SK-N-SH (cell line): ENCODE data around the gene MEIOC. TPM values are rescaled to one million over a fixed set of nuclear protein-coding genes. Genes with fewer than 3 reads are reported as not detected.

Experiments
- CTCF ChIA-PET: fragments of 300-600, 350-600 bp; formaldehyde crosslinking; extraction: SDS; loops from one replicate; lab custom pipeline; 2021; lab: Yijun Ruan, JAX
- POLR2A ChIA-PET: fragments of 350-600 bp; sonication (Branson Sonifier 250); formaldehyde crosslinking; extraction: SDS; loops from one replicate; lab custom pipeline; 2020; ENCODE audit warnings: antibody characterized with exemption, inconsistent platforms; lab: Yijun Ruan, JAX
- DNase-seq: peaks from one replicate; pipeline ENCODE4 v3.0.0; 2012
- H2AFZ ChIP-seq: fragments of 200-600 bp; sonication (generic); 2 replicates; pipeline ENCODE4 v1.8.1; 2016; ENCODE audit warnings: antibody characterized with exemption, mild to moderate bottlenecking, low read depth
- H3F3A ChIP-seq: fragments of 200-600 bp; sonication (generic); replicated peaks from 2 replicates; pipeline ENCODE3; 2016; ENCODE audit warnings: antibody characterized with exemption, mild to moderate bottlenecking; ENCODE audit not compliant: insufficient read depth
- H3K27ac ChIP-seq, 2 experiments: fragments of 200-500 bp in 1 of 2; fragments of 200-600 bp in 1 of 2; sonication (Bioruptor generic) in 1 of 2; sonication (generic), shearing (Covaris generic) in 1 of 2; 2 replicates each; pipeline versions ENCODE4 v1.5.1 to v1.6.1; 2014 to 2016; ENCODE audit warnings: low read depth in 2 of 2, inconsistent platforms in 1 of 2, low read length in 1 of 2, mild to moderate bottlenecking in 1 of 2, mixed read lengths in 1 of 2
- H3K27me3 ChIP-seq: fragments of 200-600 bp; sonication (generic), shearing (Covaris generic); 2 replicates; pipeline ENCODE4 v1.6.1; 2016; ENCODE audit warnings: mixed run types; ENCODE audit not compliant: insufficient read depth
- H3K36me3 ChIP-seq, 2 experiments: fragments of 200-500 bp in 1 of 2; fragments of 200-600 bp in 1 of 2; sonication (Bioruptor generic) in 1 of 2; sonication (generic) in 1 of 2; replicated peaks in 1 of 2; 2 replicates each; pipeline versions ENCODE3 to v1.5.1; 2014 to 2016; ENCODE audit warnings: low read length in 1 of 2, mild to moderate bottlenecking in 1 of 2; ENCODE audit not compliant: insufficient read depth in 2 of 2, control insufficient read depth in 1 of 2
- H3K4me1 ChIP-seq, 2 experiments: fragments of 200-500 bp in 1 of 2; fragments of 200-600 bp in 1 of 2; sonication (Bioruptor generic) in 1 of 2; sonication (generic), shearing (Covaris generic) in 1 of 2; 2 replicates each; pipeline versions ENCODE4 v1.5.1 to v1.6.1; 2014 to 2016; ENCODE audit warnings: low read depth in 1 of 2, low read length in 1 of 2, mixed run types in 1 of 2; ENCODE audit not compliant: insufficient read depth in 2 of 2, control insufficient read depth in 1 of 2
- H3K4me2 ChIP-seq: fragments of 200-600 bp; sonication (generic), shearing (Covaris generic); 2 replicates; pipeline ENCODE4 v1.6.1; 2017; ENCODE audit warnings: mixed run types
- H3K4me3 ChIP-seq, 2 experiments: fragments of 200-500 bp in 1 of 2; fragments of 200-600 bp in 1 of 2; sonication (Bioruptor generic) in 1 of 2; sonication (generic), shearing (Covaris generic) in 1 of 2; 2 replicates each; pipeline versions ENCODE4 v1.5.1 to v1.8.1; 2014 to 2016; ENCODE audit warnings: low read depth in 2 of 2, inconsistent platforms in 1 of 2, low read length in 1 of 2, mild to moderate bottlenecking in 1 of 2, mixed read lengths in 1 of 2, moderate library complexity in 1 of 2
- H3K79me2 ChIP-seq: fragments of 200-600 bp; sonication (generic); 2 replicates; pipeline ENCODE4 v1.8.1; 2017; ENCODE audit warnings: mild to moderate bottlenecking; ENCODE audit not compliant: insufficient read depth
- H3K9ac ChIP-seq: fragments of 200-600 bp; sonication (generic); 2 replicates; pipeline ENCODE4 v1.6.1; 2017; ENCODE audit warnings: mixed run types
- H3K9me2 ChIP-seq: fragments of 200-600 bp; sonication (generic); 2 replicates; pipeline ENCODE4 v1.6.1; 2017; ENCODE audit warnings: mixed run types
- H3K9me3 ChIP-seq: fragments of 200-600 bp; sonication (generic); 2 replicates; pipeline ENCODE4 v1.6.1; 2017; ENCODE audit warnings: mixed run types, mild to moderate bottlenecking, moderate library complexity
- H4K20me1 ChIP-seq: fragments of 200-600 bp; sonication (generic); 2 replicates; pipeline ENCODE4 v1.6.1; 2017; ENCODE audit warnings: mild to moderate bottlenecking, mixed run types; ENCODE audit not compliant: insufficient read depth
- FOXJ3 ChIP-seq: sonication (generic); formaldehyde crosslinking; IDR thresholded peaks from 2 replicates; pipeline ENCODE4 v1.5.1; 2020; ENCODE audit warnings: mild to moderate bottlenecking, missing genetic modification reagents
- GATA2 ChIP-seq: sonication (generic); formaldehyde crosslinking; IDR thresholded peaks from 2 replicates; pipeline ENCODE4 v1.5.0; 2020; ENCODE audit warnings: mild to moderate bottlenecking, missing genetic modification reagents
- JUND ChIP-seq: IDR thresholded peaks from 2 replicates; pipeline ENCODE4 v1.4.0; 2012
- NFIC ChIP-seq: IDR thresholded peaks from 2 replicates; pipeline ENCODE4 v1.4.0; 2012; ENCODE audit warnings: borderline replicate concordance
- NRF1 ChIP-seq: IDR thresholded peaks from 2 replicates; pipeline ENCODE4 v1.6.1; 2012; ENCODE audit warnings: low read depth, mild to moderate bottlenecking, low read length
- ZBTB33 ChIP-seq: IDR thresholded peaks from 2 replicates; pipeline ENCODE4 v1.4.0; 2012; ENCODE audit warnings: low read depth, borderline replicate concordance
- WGBS: methylation state at CpG from one replicate; pipeline ENCODE4 v1.1.6; 2017; ENCODE audit warnings: low lambda C conversion rate; 5-methylcytosine and 5-hydroxymethylcytosine counted together
- polyA plus RNA-seq, 3 experiments: library from polyadenylated mRNA; depleted of rRNA; stranded (reverse); fragments of >200 nt; gene quantifications; 2 replicates each; pipeline ENCODE4 v1.2.3, GENCODE V29; 2012
- TF ChIP-seq, protein P1 (sequence below): fragments of 200-600 bp; sonication (generic); IDR thresholded peaks from 2 replicates; pipeline ENCODE4 v1.6.1; 2017; ENCODE audit warnings: antibody characterized with exemption, mild to moderate bottlenecking, moderate library complexity
- TF ChIP-seq, protein P2 (sequence below): IDR thresholded peaks from 2 replicates; pipeline ENCODE4 v1.6.1; 2012; ENCODE audit warnings: mild to moderate bottlenecking, low read depth, low read length, moderate library complexity
- TF ChIP-seq, protein P3 (sequence below): IDR thresholded peaks from 2 replicates; pipeline ENCODE4 v1.4.0; 2012; ENCODE audit warnings: low read depth
- TF ChIP-seq, protein P4 (sequence below): IDR thresholded peaks from 2 replicates; pipeline ENCODE4; 2012

Gene MEIOC
- polyA plus RNA-seq, 1 of the 3 experiments (the other 2 are of a cell fraction), result 1.3 TPM

DNA sequence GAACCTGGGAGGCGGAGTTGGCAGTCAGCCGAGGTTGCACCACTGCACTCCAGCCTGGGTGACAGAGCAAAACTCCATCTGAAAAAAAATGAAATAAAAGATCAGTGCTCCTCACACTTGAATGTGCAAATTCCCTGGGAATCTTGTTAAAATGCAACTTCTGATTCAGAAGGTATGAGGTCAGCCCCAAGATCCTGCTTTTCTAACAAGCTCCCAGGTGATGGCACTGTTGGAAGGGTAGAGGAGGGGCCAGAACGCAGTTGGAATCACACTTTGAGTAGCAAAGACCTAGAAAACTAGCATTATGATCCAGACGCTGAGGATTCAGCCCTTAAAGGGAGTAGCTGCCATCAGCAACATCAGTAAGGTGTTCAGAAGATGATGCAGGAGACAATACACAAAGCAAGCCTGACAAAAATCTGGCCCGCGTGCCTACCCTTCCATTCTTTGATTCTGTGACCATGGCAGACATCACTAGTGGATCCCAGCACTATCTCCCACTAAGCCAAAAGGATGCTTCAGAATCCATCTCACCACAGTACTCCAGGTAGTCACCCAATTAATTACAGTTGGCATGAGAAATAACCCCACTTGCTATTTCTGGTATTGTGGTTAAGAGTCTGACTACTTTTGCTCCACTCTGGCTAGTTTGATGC lies 33.1 kb upstream of the MEIOC start (continued):
- TF ChIP-seq, protein P1, sequence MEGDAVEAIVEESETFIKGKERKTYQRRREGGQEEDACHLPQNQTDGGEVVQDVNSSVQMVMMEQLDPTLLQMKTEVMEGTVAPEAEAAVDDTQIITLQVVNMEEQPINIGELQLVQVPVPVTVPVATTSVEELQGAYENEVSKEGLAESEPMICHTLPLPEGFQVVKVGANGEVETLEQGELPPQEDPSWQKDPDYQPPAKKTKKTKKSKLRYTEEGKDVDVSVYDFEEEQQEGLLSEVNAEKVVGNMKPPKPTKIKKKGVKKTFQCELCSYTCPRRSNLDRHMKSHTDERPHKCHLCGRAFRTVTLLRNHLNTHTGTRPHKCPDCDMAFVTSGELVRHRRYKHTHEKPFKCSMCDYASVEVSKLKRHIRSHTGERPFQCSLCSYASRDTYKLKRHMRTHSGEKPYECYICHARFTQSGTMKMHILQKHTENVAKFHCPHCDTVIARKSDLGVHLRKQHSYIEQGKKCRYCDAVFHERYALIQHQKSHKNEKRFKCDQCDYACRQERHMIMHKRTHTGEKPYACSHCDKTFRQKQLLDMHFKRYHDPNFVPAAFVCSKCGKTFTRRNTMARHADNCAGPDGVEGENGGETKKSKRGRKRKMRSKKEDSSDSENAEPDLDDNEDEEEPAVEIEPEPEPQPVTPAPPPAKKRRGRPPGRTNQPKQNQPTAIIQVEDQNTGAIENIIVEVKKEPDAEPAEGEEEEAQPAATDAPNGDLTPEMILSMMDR, result no peak
- TF ChIP-seq, protein P2, sequence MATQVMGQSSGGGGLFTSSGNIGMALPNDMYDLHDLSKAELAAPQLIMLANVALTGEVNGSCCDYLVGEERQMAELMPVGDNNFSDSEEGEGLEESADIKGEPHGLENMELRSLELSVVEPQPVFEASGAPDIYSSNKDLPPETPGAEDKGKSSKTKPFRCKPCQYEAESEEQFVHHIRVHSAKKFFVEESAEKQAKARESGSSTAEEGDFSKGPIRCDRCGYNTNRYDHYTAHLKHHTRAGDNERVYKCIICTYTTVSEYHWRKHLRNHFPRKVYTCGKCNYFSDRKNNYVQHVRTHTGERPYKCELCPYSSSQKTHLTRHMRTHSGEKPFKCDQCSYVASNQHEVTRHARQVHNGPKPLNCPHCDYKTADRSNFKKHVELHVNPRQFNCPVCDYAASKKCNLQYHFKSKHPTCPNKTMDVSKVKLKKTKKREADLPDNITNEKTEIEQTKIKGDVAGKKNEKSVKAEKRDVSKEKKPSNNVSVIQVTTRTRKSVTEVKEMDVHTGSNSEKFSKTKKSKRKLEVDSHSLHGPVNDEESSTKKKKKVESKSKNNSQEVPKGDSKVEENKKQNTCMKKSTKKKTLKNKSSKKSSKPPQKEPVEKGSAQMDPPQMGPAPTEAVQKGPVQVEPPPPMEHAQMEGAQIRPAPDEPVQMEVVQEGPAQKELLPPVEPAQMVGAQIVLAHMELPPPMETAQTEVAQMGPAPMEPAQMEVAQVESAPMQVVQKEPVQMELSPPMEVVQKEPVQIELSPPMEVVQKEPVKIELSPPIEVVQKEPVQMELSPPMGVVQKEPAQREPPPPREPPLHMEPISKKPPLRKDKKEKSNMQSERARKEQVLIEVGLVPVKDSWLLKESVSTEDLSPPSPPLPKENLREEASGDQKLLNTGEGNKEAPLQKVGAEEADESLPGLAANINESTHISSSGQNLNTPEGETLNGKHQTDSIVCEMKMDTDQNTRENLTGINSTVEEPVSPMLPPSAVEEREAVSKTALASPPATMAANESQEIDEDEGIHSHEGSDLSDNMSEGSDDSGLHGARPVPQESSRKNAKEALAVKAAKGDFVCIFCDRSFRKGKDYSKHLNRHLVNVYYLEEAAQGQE, result no peak
- TF ChIP-seq JUND (no peak), ZBTB33 (no peak), FOXJ3 (no peak)
- TF ChIP-seq, protein P3, sequence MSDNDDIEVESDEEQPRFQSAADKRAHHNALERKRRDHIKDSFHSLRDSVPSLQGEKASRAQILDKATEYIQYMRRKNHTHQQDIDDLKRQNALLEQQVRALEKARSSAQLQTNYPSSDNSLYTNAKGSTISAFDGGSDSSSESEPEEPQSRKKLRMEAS, result no peak

DNA sequence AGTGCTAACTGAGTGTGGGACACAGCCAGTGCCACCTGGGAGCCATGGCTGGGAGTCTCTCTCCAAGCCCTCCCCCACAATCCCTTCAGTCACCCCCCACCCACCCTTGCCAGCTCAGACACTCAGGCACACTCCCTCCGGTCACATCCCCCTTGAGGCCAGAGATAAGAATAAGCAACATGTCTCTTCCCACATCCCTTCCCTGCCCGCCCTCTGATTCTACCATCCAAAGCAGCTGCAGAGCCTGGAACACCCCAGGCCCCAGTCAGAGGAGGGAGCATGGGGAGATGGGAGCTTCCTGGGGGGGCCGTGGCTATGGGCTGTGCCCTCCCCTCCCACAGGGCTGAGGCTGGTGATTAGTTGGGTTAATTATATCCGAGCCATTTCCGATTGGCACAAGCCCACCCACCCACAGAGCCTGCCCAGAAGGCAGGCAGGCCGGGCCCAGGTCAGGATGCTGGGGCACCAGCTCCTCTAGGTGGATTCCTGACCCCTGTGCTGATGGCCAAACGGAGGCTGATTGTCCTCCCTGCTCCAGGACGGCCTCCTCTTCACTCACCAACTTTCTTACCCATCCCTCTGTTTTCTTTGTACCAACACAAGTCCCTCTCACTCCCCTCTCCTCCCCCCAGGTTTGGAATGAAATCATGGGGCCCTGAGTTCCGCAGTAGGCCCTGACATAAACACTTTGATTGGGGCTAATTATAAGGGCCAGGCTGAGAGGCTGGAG lies 28.6 kb upstream of the MEIOC start:
- no peaks in the 10 kb centered on the region for H3K27me3 ChIP-seq
- no peaks in the 10 kb centered on the region for H3K9me3 ChIP-seq
- no peak overlapping the region for H3K9ac ChIP-seq
- H2AFZ ChIP-seq, result no peak overlapping the region
- no peak for TF ChIP-seq FOXJ3
- TF ChIP-seq, protein P4, sequence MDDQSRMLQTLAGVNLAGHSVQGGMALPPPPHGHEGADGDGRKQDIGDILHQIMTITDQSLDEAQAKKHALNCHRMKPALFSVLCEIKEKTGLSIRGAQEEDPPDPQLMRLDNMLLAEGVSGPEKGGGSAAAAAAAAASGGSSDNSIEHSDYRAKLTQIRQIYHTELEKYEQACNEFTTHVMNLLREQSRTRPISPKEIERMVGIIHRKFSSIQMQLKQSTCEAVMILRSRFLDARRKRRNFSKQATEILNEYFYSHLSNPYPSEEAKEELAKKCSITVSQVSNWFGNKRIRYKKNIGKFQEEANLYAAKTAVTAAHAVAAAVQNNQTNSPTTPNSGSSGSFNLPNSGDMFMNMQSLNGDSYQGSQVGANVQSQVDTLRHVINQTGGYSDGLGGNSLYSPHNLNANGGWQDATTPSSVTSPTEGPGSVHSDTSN, result no peak
- no peak for TF ChIP-seq NRF1
- no peak for TF ChIP-seq GATA2 (CRISPR knock-in tag)
- no peak for TF ChIP-seq NFIC
- TF ChIP-seq, all 33 proteins: peak for 0
- DNase-seq, result peak; percentile 46
- H3K4me1 ChIP-seq, result peaks cover 0 to 6% of the 10 kb centered on the region in 2 experiments; a peak in 1 of 4 replicates
- no peaks in the 10 kb centered on the region for H3F3A ChIP-seq
- no peak overlapping the region for H3K4me2 ChIP-seq
- H3K27ac ChIP-seq, result no peak overlapping the region
- WGBS, result 93% methylated on average over 5 of the region's 9 CpGs
- H3K9me2 ChIP-seq, result no peaks in the 10 kb centered on the region
- H4K20me1 ChIP-seq, result no peaks in the 10 kb centered on the region
- ChIA-PET POLR2A (no interaction called here), CTCF (interaction anchor here (0.7 to 1.1 kb wide), 3 partner anchors 14 to 132 kb away, joined by 3 read pairs; no protein-coding TSS in a partner anchor)
- no peaks in the 10 kb centered on the region for H3K36me3 ChIP-seq
- no peak overlapping the region for H3K4me3 ChIP-seq
- no peaks in the 10 kb centered on the region for H3K79me2 ChIP-seq
